DMS153 (cell line): ENCODE results near the gene IGFL1.
A peak's percentile ranks its signal among the peaks of the same experiment; 100 is the strongest.
"Not testable (repeated sequence)": the region's sequence is repeated elsewhere in the genome, so short reads cannot be mapped to it uniquely, and the experiment has no call there.

Experiments
- DNase-seq: peaks from one replicate; lab custom pipeline; 2025; lab: John Stamatoyannopoulos, UW

Gene IGFL1

GRCh38 chr19:46229442-46229841, at the start of gene IGFL1:
Gene IGFL1, plus strand, starts transcription at chr19:46229742. Its CDS starts 33 bp downstream, at chr19:46229775.
- no peak for DNase-seq

DNA sequence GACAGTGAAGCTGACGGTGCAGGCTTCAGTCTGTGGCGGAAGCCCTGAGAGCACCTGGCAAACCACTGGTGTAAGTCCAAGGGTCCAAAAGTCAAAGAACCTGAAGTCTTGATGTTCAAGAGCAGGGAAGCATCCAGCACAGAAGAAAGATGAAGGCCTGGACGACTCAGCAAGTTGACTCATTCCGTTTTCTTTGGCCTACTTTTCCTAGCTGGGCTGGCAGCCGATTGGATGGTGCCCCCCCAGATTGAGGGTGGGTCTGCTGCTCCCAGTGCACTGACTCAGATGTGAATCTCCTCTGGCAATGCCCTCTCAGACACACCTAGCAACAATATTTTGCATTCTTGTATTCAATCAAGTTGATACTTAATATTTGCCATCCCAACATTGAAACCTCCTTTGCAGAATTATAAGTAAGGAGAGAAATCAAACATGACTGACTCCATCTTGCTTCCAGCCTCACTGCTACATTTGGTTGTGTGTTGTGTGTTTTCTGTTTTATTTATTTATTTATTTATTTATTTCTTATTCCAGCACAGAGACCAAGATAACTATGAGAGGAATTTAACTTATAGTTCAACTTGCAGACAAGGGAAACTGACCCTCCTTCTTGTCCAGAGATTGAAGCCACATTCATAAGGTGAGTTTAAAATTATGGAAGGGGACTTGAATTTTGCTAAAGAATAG, 48.7 kb upstream of the IGFL1 start:
- no peak for DNase-seq

GRCh38 chr19:46181388-46181779, 48.2 kb upstream of the IGFL1 start:
- DNase-seq, result no peak

- DNase-seq, result no peak
Measured at GRCh38 chr19:46182476-46182875, 47.1 kb upstream of the IGFL1 start.

DNA sequence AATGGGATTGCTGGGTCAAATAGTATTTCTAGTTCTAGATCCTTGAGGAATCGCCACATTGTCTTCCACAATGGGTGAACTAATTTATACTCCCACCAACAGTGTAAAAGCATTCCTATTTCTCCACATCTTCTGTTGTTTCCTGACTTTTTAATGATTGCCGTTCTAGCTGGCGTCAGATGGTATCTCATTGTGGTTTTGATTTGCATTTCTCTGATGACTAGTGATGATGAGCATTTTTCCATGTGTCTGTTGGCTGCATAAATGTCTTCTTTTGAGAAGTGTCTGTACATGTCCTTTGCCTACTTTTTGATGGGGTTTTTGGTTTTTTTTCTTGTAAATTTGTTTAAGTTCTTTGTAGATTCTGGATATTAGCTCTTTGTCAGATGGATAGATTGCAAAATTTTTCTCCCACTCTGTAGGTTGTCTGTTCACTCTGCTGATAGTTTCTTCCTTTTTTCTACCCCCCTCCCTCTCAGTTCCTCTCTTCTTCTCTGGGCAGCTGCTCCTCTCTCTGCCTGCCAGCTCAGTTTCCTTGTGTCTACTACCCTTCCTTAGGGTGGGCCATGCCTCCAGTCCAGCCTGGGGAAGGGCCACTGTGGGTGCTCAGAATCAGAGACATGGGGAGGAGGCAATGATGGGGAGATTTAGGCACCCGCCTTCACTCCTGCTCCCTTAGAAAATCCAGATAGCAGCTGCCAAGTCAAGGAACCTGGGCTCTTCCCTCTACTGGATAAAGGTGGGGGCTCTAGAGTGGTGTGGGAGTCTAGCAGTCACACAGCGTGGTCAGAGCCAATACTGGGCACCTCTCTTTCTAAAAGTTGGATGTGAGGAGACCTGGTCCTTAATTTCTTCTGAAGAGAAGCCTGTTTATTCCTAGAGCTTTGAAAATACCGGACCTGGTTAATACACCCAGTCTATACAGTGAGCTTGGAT, 44.5 kb upstream of the IGFL1 start:
- DNase-seq, result not testable (repeated sequence)

DNA sequence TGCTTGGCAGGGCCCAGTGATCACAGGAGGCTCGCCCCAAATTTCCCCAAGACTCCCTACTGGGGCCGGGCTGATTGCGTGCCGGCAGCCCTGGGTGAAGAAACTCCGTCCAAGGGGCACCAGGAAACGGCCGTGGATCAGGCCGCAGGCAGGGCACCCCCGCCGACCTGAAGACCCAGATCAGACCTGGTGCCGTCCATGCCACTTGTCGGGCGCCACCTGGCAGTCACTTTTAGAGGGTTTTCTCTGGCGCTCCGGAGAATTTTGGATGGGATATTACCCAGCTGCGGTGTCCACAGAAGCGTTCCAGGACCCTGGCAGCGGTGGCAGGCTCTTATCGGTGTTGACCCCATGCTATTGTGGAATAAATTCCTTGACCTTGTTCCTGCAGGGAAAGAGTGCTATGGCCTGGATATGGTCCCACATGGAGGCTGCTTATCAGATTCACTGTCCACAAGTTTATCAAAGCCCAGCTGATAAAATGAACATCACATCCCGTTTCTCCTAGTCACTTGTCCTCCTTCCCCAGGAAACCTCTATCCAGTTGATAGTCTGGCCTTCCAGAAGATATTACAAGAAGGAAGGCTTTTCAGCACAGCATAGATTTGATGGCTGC, 43.3 kb upstream of the IGFL1 start:
- no peak for DNase-seq

DNA sequence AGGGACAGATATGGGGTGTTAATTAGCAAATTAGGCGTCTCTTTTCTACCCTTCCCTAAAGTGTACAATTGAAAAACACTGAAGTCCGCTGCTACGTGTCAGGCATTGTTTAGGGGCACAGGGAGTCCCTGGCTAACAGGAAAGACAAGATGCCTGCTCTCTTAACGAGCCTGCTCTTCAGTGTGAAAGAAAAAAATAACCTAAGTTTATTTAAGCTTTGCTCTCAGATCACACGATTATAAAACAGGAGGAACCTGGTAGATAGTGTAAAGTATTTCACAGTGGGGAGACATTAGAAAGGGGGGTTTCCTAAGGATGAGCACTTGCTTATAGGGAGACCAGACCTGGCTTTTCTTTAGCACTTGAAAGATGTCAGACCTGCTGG, 42.8 kb upstream of the IGFL1 start:
- DNase-seq, result no peak

- no peak for DNase-seq
Measured at GRCh38 chr19:46189971-46190888, 39.3 kb upstream of the IGFL1 start.

DNA sequence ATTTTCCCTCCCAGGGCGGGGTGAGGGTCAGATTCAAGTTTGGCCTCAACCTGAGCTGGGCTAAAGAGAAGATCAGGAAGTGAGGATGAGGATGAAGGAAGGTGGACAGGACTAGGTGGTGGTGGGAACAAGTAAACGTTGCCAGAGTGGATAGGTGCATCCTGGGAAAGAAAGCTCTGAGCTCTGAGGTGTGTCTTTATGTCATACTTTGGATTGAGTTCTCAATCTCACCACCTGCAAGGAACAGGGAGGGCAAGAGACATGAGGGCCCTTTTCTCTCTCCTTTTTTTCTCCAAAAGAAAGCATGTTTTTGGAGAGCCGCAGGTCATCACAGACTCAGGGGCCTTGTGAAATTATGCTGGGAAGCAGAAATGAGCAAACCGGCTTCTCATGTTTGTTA, 38.2 kb upstream of the IGFL1 start:
- DNase-seq, result no peak

- no peak for DNase-seq
Measured at GRCh38 chr19:46191972-46192371, 37.6 kb upstream of the IGFL1 start.

GRCh38 chr19:46192626-46192991, 36.9 kb upstream of the IGFL1 start:
- not testable (repeated sequence) for DNase-seq

DNA sequence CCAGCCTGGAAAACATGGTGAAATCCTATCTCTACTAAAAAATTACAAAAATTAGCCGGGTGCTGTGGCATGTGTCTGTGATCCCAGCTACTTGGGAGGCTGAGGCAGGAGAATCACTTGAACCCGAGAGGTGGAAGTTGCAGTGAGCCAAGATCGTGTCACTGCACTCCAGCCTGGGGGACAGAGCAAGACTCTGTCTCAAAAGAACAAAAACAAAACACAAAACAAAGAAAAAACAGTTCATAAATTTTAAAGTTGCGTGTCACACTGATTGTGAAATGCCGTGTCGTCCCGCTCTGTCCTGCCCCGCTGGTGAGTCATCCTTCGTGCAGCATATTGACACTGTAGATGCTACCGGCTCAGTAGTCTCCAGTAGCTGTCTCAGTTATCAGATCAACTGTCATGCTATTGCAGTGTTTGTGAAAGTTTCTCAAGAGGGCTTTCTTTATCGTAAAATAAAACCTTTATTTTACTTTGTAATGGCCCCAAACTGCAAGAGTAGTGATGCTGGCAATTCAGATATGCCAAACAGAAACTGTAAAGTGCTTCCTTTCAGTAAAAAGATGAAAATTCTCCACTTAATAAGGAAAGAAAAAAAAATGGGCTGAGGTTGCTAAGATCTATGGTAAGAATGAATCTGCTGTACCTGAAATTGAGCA, 36.4 kb upstream of the IGFL1 start:
- peak; percentile 33 for DNase-seq

GRCh38 chr19:46193678-46194077, 35.9 kb upstream of the IGFL1 start:
- DNase-seq, result no peak

DNA sequence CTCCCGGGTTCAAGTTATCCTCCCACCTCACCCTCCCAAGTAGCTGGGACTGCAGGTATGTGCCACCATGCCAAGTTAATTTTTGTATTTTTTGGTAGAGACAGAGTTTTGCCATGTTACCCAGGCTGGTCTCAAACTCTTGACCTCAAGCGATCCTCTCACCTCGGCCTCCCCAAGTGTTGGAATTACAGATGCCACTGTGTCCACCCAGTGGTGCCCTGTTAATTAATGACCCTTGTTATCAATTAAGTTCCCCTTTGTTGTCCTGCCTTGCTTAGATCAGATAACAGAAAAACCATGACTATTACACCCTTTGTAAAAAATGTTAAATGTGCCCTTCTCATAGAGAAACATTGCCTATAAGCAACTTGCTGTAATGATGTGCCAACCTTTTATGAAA, 34.4 kb upstream of the IGFL1 start:
- no peak for DNase-seq

DNA sequence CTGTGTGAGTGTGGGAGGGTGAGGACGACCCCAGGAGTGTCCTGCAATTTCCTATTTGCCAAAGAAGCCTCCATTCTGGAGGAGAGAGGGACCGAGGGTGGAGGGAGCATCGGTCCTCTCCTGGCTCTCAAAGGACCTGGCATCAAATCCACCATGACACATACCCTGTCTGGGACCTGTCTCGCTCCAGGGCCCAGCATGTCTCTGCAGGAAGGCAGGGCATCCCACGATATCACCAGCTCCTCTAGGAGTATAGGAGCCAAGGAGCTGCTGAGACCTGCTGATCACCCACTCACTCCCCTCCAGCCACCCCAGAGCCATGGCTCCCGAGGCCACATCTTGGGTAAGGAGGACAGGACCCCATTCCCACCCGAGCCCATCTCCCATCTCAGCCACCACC, 33.6 kb upstream of the IGFL1 start:
- not testable (repeated sequence) for DNase-seq

- DNase-seq, result no peak
Measured at GRCh38 chr19:46196410-46197124, 33.0 kb upstream of the IGFL1 start.

DNA sequence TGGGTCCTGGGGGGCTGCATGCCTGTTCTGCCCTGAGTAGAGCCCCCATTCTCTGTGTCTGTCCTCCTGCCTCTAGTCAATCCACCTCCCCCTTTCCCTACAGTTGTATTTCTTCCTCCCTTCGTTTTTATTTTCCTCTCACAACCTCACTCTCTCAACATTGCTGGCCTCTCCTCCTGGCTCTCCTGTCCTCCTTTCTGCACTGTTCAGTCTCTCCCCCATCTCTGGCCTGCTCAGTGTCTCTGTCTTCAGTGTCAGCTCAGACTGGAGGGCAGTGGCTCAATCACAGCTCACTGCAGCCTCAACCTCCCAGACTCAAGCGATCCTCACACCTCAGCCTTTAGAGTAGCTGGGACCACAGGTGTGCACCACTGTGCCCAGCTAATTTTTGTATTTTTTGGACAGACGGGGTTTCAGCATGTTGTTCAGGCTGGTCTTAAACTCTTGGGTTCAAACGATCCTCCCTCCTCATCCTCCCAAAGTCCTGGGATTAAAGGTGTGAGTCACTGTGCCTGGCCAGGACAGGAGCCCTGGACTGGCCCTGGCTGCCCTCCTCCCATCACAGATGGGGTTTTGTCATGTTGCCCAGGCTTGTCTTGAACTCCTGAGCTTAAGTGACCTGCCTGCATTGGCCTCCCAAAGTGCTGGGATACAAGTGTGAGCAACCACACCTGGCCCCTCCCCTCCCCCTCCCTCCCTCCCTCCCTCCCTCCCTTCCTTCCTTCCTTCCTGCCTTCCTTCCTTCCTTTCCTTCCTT, 32.0 kb upstream of the IGFL1 start:
- DNase-seq, result no peak

DNA sequence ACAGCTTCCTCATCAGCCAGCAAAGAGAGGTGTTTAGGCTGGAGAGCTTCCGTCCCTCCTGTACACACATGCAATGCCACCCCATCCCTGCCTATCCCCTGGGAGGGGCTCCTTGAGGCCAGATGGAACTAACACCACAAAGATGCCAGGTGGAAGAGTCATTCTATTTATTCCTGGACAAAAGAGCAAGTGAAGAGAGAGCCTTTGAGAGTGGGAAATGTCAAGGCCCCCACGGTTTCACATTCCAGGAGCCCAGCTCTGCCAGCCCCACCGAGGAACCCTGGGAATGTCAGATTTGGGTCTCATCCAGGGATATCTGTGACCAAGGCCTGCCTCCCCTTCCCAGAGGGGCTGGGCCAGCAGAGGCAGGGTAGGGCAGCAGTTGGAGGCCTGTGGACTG, 30.8 kb upstream of the IGFL1 start:
- DNase-seq, result no peak

GRCh38 chr19:46201454-46202310, 27.9 kb upstream of the IGFL1 start:
- no peak for DNase-seq
